GM20431 (cell line): ENCODE results near the gene HHAT.

Source experiments
- in situ Hi-C: fragments of 300-500 bp; cut with MseI, MboI; formaldehyde crosslinking; loops from one replicate; pipeline ENCODE4 v1.15.0; 2020; ENCODE audit warnings: low sequenced_read_pairs; ENCODE audit not compliant: unreplicated experiment

HHAT gene

DNA sequence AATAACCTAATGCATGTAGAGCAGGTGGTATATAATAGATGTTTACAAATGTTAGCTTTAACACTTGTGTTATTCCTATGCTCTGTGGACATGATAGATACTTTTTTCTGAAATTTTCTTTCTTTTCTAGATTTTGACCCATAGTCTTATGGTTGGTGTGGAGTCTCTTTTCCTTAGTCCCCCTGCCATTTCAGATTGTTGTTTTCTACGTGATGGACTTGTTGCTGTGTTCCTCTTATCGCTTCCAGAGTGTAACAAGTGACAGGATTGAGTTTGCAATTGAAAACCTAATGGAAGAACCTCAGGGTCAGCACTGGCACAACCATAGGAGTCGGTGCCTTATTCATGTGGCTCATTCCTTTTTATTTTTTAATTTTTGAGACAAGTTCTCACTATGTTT is 136.4 kb downstream of the HHAT start:
- in situ Hi-C loops = no loop called here

DNA sequence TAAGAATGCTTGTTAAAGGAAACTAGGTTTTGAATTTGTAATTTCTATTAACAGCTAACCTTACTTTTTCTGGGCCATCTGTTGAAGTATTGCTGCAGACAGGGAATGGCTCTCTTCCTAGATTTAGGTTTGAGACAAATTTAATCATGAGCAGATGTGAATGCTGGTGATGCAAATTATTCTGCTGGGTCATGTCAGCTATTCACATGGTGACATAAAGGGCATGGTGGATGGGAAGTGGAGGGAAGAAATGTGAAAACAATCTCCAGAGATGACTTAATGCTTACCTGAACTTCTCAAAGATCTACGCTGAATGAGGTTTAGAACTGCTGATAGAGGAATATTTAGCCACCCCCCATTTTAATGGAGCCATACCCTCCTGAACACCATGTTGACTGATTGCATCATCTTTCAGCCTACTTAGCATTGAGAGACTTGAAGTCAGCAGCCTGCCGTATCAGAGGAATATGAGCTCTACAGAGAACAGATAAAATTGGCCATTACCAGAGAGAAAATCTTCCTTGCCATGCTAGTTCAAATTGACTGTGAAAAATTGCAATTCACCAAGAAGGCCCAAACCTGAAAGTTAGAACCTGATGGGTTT is 138.8 kb downstream of the HHAT start:
- in situ Hi-C loops = no loop called here

- in situ Hi-C loops = no loop called here
Observed at GRCh38 chr1:210469441-210469840, 140.7 kb downstream of the HHAT start.

- in situ Hi-C loops = no loop called here
Observed at GRCh38 chr1:210475321-210475720, 146.6 kb downstream of the HHAT start.

DNA sequence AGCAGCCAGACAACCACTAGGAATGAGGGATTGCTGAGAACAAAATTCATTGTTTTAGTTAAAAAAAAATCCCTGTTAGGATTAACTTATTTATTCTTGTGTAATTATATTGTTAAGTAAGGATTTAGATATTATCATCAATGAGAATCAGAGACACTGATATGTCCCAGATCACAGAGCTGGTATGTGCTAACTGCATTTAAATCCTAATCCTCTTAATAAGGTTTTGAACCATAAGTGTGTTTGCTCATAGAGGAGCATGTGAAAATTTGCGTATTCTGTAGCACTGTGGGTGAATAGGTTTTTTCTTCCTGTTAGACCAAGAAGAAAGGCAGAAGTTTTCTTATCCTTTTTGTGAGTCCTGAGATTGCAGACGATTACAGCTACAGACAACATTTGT is 147.1 kb downstream of the HHAT start:
- in situ Hi-C loops = no loop called here

DNA sequence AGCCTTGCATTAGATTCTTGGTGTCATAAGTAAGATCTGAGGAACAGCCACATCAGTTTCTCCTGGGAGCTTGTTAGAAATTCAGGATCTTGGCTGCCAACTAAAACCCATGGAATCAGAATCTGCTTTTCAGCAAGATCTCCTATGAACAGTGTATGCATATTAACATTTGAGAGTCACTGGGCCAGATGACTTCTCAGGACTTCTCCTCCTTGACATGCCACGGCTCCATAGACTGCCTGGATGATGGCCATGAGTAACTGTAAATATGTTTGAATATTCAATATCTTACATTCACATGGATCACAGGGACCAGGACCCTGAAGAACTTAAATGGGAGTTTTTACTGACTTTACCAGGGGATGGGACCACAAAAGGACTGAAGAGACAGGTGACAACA is 148.0 kb downstream of the HHAT start:
- in situ Hi-C loops = no loop called here

DNA sequence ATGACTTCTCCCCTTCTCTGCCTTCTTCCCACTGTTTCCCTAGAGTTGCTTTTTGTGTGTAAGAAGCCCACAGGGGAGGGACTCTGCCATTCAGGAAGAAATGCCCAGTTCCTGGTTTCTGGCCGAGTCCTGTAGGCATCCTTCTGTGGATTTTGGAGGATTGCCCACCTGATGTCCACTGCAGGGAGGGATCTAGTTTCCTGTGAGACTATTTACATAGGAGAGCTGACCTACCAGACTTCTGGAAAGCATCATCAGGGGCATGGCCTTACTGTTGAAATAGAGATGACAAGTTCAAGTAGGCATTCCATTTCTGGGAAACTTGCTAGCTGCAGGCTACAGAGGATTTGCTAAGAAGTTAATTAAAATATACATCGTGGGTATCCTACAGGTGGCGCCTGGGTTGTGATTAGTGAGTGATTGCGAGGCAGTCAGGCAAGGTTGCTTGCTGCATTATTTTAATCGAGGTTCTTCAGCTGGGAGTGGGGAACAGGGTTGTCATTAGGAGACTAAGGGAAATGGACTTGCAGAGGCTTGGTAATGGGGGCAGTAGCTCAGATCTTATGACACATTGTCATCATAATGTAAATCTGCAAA is 148.7 kb downstream of the HHAT start:
- in situ Hi-C loops = no loop called here

- in situ Hi-C loops = no loop called here
Observed at GRCh38 chr1:210478820-210479219, 150.1 kb downstream of the HHAT start.

- in situ Hi-C loops = no loop called here
Observed at GRCh38 chr1:210482491-210482890, 153.8 kb downstream of the HHAT start.

DNA sequence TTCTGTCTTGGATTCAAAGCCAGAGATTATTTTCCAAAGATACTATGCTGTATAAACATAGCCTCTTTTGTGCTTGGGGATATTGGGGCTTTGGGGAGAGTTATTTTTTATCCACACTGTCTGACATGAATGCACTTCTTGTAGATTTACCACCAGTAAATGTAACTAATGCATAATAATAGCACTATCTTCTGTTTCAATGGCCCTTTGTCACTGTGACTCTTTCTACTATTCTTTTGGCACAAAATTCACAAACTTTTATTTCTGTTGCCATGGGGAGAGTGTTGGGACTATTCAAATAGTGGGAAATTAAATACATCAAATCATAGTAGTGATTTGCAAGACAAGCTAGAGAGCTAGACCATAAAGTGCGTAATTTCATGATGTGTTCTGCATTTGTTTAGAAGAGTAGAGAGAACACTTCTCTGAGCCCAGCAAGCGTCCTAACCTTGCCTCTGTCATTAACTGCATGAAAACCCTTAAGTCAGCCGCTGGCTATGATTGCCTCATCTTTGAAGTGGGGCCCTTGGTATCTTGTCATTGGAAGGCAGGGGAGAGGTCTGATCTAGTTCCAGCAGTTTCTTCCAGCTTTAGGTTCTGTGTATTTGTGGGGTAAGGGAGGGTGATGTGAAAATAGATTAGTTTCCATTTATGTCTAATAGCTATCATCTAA is 154.4 kb downstream of the HHAT start:
- in situ Hi-C loops = no loop called here

- in situ Hi-C loops = no loop called here
Observed at GRCh38 chr1:210483821-210484220, 155.1 kb downstream of the HHAT start.

GRCh38 chr1:210487021-210487420 is 158.3 kb downstream of the HHAT start:
- in situ Hi-C loops = no loop called here

- in situ Hi-C loops = no loop called here
Observed at GRCh38 chr1:210489491-210489890, 160.8 kb downstream of the HHAT start.

DNA sequence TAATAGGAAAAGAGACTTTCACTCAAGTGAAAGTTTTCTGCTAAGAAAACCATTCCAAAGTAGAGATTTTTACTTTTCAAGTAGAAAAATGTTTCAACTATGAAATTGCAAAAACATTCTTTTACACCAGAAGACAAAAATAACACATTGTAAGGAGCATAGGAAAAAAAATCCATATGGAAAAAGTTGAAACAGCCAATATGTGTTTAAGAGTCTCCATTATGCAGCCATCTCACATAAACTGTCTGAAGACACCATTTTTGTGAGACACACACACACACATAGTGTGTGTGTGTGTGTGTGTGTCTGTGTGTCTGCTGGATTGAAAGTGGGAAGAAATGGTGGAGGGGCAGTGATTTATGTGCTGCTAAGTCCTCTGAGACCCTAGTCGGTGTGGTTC is 162.1 kb downstream of the HHAT start:
- in situ Hi-C loops = no loop called here

GRCh38 chr1:210496063-210496462 is 167.4 kb downstream of the HHAT start:
- in situ Hi-C loops = no loop called here

GRCh38 chr1:210499956-210500355 is 171.3 kb downstream of the HHAT start:
- in situ Hi-C loops = no loop called here

GRCh38 chr1:210500831-210501230 is 172.1 kb downstream of the HHAT start:
- in situ Hi-C loops = no loop called here

- in situ Hi-C loops = no loop called here
Observed at GRCh38 chr1:210504286-210504685, 175.6 kb downstream of the HHAT start.

- in situ Hi-C loops = no loop called here
Observed at GRCh38 chr1:210505601-210506496, 177.1 kb downstream of the HHAT start.

GRCh38 chr1:210506689-210507088 is 178.0 kb downstream of the HHAT start:
- in situ Hi-C loops = no loop called here
